COLO668 (cell line): ENCODE results near the gene MAP4K4.
"Not testable (repeated sequence)": the region's sequence is repeated elsewhere in the genome, so short reads cannot be mapped to it uniquely, and the experiment has no call there.

Experiments used
- DNase-seq: peaks from one replicate; lab custom pipeline; 2025; ENCODE audit not compliant: unreplicated experiment; lab: John Stamatoyannopoulos, UW

The MAP4K4 gene

DNA sequence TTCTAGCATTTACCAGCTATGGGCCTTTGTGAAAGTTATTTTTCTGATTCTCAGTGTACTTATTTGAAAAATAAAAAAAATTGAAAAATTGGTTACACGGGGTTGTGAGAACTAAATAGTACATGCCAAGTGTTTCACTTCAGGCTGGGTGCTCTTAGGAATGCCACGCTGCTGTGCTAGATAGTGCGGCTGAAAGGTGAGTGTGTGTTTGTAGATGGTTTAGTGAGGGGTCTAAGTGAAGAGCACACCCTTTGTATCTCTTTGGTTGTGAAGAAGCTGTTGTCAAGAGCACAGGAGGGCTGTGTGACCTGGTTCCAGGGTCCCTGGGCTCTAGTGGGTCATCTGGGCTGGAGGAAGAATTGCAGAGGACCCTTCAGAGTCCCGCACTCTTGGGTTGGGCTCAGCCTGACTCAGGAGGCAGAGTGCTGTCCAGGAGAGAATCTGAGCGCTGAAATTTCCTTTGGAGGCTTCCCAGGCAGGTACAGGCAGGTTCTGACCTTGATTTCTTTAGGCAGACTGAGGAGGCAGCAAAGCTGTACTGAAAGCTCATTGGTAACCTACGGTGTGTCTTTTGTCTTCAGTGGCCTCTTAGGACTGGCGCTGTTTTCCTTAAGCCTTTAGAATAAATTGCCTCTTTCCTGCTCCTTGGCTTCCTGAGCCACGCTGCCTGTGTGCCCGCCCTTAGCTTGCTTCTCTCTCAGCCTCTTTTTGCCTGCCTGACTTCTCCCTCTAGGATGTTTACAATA lies 44.4 kb downstream of the MAP4K4 start:
- DNase-seq = no peak

DNA sequence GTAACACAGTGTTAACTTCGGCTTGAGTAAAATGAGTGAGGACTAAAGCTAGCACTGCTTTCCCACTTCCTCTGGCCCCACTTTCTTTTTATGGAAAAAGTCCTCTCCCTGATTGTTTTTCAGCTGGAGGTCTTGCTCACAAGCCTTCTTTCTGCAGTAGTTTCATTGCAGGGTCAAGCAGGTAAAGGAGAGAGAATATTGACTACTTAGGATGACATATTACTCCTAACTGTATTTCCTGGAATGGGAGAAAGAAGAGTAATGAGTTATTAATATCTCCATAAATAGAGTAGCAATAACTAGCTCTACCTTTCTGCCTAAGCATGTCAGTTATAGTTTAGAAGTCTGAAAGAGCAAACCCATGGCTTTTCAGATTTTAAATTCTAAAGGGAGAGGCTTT lies 45.0 kb downstream of the MAP4K4 start:
- DNase-seq = no peak

DNA sequence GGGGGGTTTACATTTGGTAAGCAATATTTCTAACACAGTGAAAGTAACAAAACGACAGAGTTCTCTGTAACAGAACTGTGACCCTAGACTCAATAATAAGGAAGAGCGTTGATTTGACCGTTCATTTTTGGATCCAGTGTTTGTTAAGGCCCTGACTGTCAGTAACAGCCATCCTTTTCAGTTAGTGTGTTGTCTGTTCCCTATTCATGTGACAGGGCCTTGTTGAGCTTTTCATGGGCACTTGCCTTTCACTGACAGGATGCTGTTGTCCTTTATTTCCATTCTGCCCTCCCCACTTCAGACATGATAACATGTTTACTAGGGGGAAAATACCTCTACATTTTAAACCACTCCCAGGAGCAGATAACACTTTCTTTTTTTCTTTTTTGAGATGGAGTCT lies 45.8 kb downstream of the MAP4K4 start:
- no peak for DNase-seq

DNA sequence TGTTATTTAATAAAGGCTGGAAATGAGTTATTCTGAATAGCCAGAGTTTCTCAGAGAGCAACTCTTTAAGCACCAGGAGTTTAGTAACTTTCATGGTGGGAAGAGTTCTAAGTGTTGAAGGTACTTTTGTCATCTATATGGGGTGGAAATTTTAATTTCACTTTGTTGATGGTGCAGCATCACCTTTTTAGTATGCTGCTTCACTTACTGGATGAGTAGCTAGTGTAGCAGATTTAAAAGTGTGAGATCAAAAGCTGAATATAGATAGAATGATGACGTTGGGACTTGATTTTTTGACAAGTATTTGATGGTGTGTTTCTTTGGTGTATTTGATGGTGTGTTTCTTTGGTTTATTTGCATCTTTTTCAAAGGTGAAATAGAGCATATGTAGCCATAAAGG lies 47.3 kb downstream of the MAP4K4 start:
- no peak for DNase-seq

DNA sequence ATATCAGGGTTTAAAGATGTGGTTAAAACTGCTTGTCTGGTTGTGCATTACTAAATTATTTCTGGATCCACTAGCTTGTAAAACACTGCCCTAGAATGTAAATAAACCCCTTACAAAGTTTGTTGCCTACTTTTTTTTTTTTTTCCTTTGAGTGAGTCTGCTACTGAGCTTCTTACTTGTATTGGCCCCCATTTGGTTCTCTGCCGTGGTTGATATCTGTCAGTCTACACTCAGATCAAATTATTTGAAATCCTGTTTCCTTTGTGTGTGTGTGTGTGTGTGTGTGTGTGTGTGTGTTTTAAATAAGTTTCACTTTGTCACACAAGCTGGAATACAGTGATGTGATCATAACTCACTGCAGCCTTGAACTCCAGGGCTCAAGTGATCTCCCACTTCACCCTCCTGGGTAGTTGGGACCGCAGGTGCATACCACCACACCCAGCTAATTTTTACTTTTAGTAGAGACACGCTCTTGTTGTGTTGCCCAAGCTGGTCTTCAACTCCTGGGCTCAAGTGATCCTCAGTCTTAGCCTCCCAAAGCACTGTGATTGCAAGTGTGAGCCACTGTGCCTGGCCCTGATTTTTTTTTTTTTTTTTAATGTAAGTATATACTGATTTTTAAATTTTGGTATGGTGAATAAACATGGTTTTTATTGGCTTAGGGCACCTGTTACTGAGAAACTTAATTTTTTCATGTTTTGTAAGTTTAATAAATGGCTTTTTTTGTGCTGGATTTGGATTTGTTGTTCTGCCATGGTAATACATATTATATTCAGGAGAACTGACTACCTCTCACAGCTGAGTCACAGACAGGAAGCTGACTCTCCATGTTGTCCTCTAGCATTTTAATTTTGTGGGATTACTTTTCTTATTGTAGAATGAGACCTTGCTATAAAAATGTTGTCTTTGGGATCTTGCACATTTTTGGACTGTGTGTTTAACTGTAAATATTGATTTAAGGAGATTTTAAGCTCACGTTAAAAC lies 48.5 kb downstream of the MAP4K4 start:
- DNase-seq = no peak

DNA sequence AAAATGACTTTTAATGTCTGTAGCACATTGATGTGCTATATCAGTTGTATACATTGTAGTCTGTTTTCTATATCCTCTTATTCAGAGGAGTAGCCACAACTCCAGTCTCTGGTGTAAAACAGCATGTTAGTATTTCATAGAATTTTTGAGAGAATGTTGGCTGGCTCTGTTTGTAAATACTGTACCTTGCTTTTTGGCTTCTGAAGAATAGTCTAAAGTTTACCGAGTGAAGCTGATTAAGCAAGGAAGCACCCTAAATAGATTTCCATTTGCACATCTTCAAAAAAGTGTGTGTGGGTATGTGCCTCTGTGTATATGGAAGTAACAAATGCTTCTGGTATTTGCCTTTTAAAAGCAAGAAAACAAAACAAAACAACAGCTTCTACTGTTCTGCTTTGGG lies 50.5 kb downstream of the MAP4K4 start:
- no peak for DNase-seq

DNA sequence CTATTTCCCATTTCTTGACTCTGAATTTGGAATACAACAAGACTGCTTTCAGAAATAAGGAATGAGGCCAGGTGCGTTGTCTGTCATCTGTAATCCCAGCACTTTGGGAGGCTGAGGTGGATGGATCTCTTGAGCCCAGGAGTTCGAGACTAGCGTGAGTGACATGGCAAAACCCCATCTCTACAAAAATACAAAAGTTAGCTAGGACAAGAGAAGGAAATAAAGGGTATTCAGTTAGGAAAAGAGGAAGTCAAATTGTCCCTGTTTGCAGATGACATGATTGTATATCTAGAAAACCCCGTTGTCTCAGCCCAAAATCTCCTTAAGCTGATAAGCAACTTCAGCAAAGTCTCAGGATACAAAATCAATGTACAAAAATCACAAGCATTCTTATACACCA lies 51.0 kb downstream of the MAP4K4 start:
- DNase-seq = not testable (repeated sequence)

DNA sequence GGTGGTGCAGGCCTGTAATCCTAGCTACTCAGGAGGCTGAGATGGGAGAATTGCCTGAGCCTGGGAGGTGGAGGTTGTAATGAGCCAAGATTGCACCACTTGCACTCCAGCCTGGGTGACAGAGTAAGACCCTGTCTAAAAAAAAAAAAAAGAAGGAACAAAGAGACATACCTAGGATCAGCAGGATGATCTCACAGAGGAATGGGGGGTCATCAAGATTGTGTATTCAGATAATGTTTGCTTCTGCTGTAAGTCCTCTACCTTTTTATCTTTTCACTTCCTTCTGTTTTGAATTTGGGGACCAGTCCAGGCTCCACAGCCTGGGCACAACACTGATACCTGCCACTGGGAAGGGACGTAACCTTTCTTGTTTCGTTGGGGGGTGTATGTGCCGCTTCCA lies 53.2 kb downstream of the MAP4K4 start:
- no peak for DNase-seq

DNA sequence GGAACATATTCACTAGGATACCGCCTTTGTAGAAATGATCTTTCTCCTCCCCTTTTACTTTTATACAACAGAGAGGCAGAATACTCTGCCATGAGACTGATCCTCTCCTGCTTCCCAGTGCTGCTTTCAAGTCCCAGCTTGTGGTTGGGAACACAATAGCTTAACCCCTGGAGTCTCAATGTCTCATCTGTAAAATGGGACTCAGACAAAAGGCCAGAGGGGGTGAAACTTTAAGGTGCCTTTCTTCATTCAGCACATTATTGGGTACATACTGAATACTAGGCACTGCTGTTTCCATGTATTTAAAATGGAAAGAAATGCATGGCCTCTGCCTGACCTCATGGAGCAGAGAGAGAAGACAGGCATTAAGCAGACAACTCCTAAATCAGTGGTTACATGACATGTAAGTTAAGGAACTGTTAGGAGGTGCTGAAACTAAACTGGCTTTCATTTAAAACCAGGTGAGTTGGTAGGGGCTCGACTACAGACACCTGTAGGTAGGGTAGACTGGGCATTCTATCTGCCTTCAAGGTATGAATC lies 53.8 kb downstream of the MAP4K4 start:
- no peak for DNase-seq

DNA sequence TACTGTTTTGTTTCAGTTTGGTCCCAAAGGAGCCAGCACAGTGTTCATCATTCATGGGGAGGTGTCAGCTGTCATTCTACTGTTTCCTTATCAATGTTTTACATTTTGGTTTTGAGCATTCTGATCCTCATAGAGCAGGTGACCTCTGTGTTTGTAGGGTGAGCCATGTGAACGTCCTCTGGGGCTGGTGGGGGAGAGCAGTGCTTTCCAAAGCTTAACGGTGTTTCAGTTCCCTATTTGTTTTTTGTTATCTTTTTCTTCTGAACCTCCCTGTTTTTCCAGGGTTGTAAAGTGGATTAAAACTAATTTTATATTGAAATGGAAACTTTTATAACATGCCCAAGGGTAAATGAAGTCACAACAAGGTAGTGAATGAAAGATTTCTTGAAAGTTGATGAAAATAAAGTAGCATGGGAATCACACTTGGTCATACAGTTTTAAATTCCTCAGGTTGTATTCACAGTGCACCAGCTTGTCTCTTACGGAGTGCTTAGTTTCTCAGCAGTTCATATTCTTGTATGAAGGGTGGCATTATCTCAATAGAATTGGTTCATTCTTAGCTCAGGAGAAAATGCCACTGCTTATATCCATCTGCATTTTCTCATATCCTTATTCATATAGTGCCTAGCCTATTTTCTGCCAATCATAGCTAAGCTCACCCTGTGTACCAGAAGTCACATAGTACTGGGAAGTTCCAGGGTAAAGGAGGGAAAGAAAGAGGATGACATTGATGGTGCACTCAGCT lies 54.5 kb downstream of the MAP4K4 start:
- no peak for DNase-seq

DNA sequence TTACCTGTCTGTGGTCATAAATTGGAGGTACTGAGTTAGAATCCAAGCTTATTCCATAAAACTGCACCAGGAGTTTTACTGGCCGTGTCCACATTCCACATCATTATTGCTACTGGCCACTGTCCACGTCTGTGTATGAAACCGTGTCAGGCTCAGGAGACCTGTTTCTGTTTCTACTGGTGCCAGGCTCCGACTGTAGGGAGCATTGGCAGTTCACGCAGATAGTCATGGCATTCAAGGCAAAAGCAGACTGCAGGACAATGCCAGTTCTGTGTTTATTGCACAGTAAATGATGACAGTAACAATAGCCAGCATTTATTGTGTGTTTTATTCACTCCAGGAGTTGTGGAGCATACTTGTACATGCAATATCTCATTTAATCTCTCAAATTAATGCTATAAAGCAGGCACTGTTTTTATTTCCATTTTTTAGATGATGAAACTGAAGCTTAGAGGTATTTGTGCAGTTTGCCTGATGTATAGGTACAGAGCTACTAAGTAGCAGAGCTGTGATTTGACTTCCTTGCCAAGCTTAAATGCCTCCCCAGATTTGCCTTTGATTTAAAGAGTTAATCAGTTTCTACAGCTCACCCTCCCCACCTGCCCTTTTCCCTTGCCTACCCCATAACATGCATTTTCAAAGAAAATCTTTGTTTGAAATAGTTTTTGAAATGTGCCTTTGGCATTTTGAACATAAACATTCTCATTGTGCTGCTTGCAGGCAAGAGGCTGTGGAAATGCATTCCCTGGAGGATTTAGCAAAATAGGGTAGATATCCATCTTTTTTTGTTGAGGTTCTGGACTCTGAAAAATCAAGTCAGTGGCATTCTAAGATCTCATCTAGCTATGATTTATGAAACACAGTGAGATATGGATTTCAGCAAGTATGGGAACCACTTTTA lies 55.5 kb downstream of the MAP4K4 start:
- DNase-seq = no peak

DNA sequence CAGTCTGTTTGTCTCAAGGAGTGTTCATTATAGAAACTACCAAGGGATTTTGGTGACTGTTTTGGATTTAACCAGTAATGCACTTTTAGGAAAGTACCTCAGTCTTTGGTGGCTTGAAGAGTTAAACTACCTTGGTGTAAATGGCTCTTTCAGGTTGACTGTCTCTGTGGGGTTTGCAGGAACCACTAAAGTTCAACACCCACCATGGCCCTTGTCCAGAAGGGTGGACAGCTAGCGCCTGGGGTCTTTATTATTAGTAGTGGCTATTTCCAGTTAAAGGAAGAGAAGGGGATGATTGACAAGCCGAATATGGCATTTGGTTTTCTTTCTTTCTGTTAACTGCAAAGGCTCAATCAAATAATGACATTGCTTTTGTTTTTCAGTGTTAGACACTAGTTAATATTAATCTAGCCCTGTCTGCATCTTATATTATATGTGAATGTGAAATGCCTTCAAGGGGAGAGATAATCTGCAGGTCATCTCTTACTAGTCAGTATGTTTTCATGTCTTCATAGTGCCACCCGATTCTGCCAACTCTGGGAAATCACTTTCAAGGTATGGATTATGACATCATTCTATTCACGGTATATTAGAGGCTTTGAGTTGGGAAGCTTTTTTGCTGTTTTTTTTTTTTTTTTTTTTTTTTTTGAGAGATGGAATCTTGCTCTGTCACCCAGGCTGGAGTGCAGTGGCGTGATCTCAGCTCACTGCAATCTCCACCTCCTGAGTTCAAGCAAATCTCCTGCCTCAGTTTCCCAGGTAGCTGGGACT lies 56.4 kb downstream of the MAP4K4 start:
- no peak for DNase-seq

DNA sequence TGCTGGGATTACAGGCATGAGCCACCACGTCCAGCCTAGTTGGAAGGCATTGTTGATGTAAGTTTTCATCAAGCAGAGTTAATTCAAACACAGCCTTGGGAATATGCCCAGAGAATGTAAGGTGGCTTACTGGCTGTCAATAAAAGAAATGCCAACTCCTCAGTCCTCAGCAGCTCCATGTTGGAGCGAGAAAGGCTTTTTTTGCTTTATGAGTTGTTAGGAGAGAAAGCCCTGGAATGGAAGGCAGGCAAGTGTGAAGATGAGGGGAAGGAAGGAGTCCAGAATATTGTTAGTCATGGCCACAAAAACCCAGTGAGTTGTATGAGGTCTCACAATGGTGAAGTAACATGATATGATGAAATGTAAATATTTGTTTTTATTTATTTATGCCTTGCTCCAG lies 57.1 kb downstream of the MAP4K4 start:
- DNase-seq = no peak

DNA sequence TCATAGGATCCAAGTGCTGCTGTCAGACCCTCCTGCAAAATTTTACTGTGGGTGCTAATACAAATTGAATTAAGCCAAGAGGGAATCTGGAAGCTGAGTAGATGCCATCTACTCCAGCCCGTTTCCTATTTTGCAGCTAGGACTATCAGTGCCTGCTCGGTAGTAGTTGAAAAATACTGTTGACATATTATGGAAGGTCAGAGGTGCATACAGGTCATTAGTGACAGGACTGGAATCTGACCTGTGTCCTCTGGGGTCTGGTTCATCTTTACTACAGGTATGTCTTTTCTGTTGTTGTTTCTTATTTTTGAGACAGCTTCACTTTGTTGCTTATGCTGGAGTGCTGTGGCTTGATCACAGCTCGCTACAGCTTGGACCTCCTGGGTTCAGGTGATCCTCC lies 58.8 kb downstream of the MAP4K4 start:
- no peak for DNase-seq

DNA sequence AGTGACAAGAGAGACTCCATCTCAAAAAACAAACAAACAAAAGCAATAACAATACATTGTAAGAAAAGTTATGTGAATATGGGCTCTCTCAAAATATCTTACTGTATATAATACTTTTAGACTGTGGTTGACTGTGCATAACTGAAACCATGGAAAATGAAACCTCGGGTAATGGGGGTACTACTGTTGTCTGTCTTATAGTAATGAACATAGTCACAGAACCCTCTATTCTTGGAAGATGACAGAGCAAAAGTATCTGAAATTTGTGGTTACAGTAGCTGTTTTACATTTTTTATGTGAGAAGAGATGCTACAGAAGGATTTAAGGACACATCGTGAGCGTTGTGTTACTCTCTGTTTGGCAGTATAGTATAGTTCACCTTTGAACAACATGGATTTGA lies 60.5 kb downstream of the MAP4K4 start:
- no peak for DNase-seq

DNA sequence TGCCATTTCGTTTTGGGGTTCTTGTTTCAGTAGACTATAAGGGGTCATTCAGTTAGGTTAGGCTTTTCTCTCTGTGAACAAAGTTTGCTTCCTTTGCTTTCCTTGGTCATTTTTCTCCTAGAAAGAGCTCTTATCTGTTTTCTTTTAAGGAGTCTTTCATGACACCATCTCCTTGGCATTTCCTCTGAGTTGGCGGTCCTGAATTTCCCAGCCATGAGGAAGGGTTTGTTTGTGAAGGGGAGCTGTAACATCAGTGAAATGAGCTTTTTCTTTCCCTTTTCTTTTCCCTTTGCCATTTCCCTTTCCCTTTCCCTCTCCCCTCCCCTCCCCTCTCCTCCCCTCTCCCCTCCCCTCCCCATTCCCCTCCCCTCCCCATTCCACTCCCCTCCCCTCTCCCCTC lies 61.7 kb downstream of the MAP4K4 start:
- DNase-seq = no peak

DNA sequence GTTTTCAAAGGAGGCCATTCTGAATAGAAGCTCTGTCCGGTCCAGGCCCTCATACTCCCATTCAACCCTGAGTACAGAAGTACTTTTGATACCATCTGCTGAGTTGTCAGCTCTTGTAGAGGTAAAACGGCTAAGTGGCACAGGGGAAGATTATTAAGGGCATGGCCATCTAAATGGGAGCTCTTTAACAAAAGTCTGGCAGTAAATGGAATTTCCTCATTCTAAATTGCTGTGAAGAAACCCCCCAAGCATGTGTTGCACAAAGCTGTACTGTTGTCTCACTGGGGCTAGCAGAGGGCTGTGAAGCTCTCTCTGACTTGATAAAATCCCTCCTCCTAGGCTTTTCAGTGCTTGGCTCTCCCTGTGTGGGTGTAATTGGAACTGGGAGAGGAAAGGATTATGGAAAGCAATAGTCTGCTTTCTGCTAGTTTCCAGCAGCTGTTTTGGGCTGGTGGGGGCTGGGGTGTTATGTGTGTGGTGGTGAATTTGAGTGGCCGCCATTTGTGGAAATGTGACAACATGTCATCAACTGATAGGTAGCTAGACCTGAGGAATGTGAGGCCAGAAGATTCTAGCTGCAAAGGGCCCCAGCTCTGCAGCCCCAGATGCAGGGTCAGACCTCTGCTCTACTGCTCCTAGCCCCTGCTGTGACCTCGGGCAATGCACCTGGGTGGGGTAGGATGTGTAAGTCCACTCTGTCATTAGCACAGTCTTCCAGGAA lies 65.1 kb downstream of the MAP4K4 start:
- DNase-seq = no peak

DNA sequence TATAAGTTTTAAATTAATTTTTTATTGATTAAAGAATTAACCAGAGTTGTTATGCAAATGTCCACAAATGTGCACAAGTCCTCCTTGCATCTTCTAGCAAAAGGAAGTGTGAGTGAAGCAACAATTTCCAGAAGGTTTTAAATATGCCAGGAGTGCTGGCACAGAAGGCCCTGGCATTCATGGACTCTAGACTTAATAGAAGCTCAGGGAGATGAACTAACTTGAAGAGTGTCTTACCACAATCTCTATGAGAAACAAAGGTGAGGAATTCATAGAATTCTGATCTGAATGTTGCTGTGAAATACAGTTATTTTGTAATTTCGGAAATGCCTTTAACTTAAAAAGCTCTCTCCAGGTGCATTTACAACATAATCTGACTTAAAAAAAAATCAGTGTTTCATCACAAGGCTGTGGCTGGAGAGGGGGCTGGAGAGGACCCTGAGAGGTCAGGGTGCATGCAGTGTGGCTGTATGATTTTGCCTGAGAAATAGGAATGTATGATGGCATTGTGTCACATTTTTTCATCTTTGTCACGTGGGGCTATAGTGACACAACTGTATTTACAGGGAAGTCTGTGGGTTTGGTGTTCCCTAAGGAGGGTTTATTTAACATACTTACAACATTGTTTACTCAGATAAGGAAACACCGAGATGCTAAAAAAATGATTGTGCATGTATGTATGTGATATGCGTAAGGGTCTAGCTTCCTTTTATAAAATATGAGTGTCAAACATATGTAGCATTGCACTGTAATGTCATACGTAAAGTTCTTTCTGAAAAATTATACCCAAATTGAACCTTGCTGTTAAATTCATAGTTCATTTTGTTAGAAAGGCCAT lies 66.2 kb downstream of the MAP4K4 start:
- no peak for DNase-seq
